Progenitor cell of endocrine pancreas (in vitro differentiated cells): ENCODE measurements around the gene NUP188. TPM values are rescaled to one million over a fixed set of nuclear protein-coding genes. Genes with fewer than 3 reads are reported as not detected.

ENCODE experiments used
- DNase-seq: peaks from one replicate; pipeline ENCODE4 v3.0.0; 2021; ENCODE audit warnings: low spot score; ENCODE audit not compliant: unreplicated experiment
- H3K27ac Mint-ChIP-seq: 2 replicates; pipeline ENCODE4 v1.8.0; 2021; ENCODE audit warnings: mild to moderate bottlenecking, moderate library complexity, mixed read lengths
- H3K27me3 Mint-ChIP-seq: 2 replicates; pipeline ENCODE4 v1.8.0; 2021; ENCODE audit warnings: mixed read lengths
- H3K36me3 Mint-ChIP-seq: 2 replicates; pipeline ENCODE4 v1.8.0; 2022; ENCODE audit warnings: mixed read lengths; ENCODE audit not compliant: insufficient read depth
- H3K4me1 Mint-ChIP-seq: 2 replicates; pipeline ENCODE4 v1.8.0; 2021; ENCODE audit warnings: low read depth, mixed read lengths
- H3K4me3 Mint-ChIP-seq: 2 replicates; pipeline ENCODE4 v1.8.0; 2021; ENCODE audit warnings: low read depth, mild to moderate bottlenecking, moderate library complexity, mixed read lengths
- H3K9me3 Mint-ChIP-seq: 2 replicates; pipeline ENCODE4 v1.8.0; 2021; ENCODE audit warnings: low read depth, mixed read lengths
- CTCF ChIP-seq: fragments of 200-600 bp; sonication (generic); IDR thresholded peaks from one replicate; pipeline ENCODE4 v1.5.0; 2021; ENCODE audit warnings: antibody characterized with exemption, mild to moderate bottlenecking; ENCODE audit not compliant: unreplicated experiment
- total RNA-seq: library from RNA; stranded (reverse); gene quantifications from 2 replicates; pipeline ENCODE4 v1.2.1, GENCODE V29; 2021

The NUP188 gene
- total RNA-seq, 1 donor from 2014 or later, result 74.8 TPM

- H3K27ac Mint-ChIP-seq, result no peak overlapping the region
- DNase-seq, result no peak
Observed at GRCh38 chr9:129012893-129013448, 65.5 kb downstream of the NUP188 start.

GRCh38 chr9:129013674-129014073 is 66.2 kb downstream of the NUP188 start:
- peaks cover 6% of the 10 kb centered on the region for H3K36me3 Mint-ChIP-seq
- no peaks in the 10 kb centered on the region for H3K27me3 Mint-ChIP-seq
- H3K4me3 Mint-ChIP-seq, result no peak overlapping the region
- no peak for TF ChIP-seq CTCF
- H3K9me3 Mint-ChIP-seq, result no peaks in the 10 kb centered on the region
- H3K27ac Mint-ChIP-seq, result no peak overlapping the region
- H3K4me1 Mint-ChIP-seq, result no peaks in the 10 kb centered on the region
- no peak for DNase-seq

More at GRCh38 chr9:129012893-129013448, 65.5 kb downstream of the NUP188 start:
- no peaks in the 10 kb centered on the region for H3K4me1 Mint-ChIP-seq
- no peak overlapping the region for H3K4me3 Mint-ChIP-seq
- no peaks in the 10 kb centered on the region for H3K9me3 Mint-ChIP-seq
- no peak for TF ChIP-seq CTCF
- no peaks in the 10 kb centered on the region for H3K27me3 Mint-ChIP-seq
- peaks cover 6% of the 10 kb centered on the region for H3K36me3 Mint-ChIP-seq

GRCh38 chr9:129014124-129014523 is 66.6 kb downstream of the NUP188 start:
- H3K4me1 Mint-ChIP-seq, result no peaks in the 10 kb centered on the region
- H3K27ac Mint-ChIP-seq, result no peak overlapping the region
- peaks cover 8% of the 10 kb centered on the region for H3K36me3 Mint-ChIP-seq
- no peak overlapping the region for H3K4me3 Mint-ChIP-seq
- DNase-seq, result no peak
- H3K9me3 Mint-ChIP-seq, result no peaks in the 10 kb centered on the region
- TF ChIP-seq CTCF, result no peak
- no peaks in the 10 kb centered on the region for H3K27me3 Mint-ChIP-seq

GRCh38 chr9:129014608-129015007 is 67.1 kb downstream of the NUP188 start:
- Mint-ChIP-seq H3K9me3 (no peaks in the 10 kb centered on the region), H3K36me3 (peaks cover 8% of the 10 kb centered on the region), H3K27ac (no peak overlapping the region), H3K4me3 (no peak overlapping the region), H3K4me1 (no peaks in the 10 kb centered on the region), H3K27me3 (no peaks in the 10 kb centered on the region)
- no peak for DNase-seq
- TF ChIP-seq CTCF, result no peak

- Mint-ChIP-seq H3K27ac (peak overlapping the region; percentile 67), H3K27me3 (no peaks in the 10 kb centered on the region), H3K4me1 (peaks cover 24% of the 10 kb centered on the region), H3K4me3 (no peak overlapping the region), H3K9me3 (no peaks in the 10 kb centered on the region), H3K36me3 (peaks cover 6% of the 10 kb centered on the region)
- TF ChIP-seq CTCF, result no peak
- no peak for DNase-seq
Observed at GRCh38 chr9:129021091-129021490, 73.6 kb downstream of the NUP188 start.
